ENCODE results near the gene NDUFAF4. TPM values are rescaled to one million over a fixed set of nuclear protein-coding genes. Genes with fewer than 3 reads are reported as not detected.

Gene NDUFAF4
- total and polyA plus RNA-seq, 2 of the 13 experiments (the other 11 are each of a cell fraction or from before 2014, with no cell fraction given): 41.3 to 59.7 TPM

GRCh38 chr6:96897396-96898240, at the start of gene NDUFAF4 (continued):
- TF ChIP-seq, protein P1, sequence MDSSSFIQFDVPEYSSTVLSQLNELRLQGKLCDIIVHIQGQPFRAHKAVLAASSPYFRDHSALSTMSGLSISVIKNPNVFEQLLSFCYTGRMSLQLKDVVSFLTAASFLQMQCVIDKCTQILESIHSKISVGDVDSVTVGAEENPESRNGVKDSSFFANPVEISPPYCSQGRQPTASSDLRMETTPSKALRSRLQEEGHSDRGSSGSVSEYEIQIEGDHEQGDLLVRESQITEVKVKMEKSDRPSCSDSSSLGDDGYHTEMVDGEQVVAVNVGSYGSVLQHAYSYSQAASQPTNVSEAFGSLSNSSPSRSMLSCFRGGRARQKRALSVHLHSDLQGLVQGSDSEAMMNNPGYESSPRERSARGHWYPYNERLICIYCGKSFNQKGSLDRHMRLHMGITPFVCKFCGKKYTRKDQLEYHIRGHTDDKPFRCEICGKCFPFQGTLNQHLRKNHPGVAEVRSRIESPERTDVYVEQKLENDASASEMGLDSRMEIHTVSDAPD (CRISPR knock-in tag; IDR thresholded peaks at IDR 0.05): no peak
- TF ChIP-seq ZBTB7B (CRISPR knock-in tag; IDR thresholded peaks at IDR 0.05) (peak; percentile 53), PRDM4 (CRISPR knock-in tag; IDR thresholded peaks at IDR 0.05; ENCODE audit: borderline replicate concordance) (no peak), HOMEZ (CRISPR knock-in tag; IDR thresholded peaks at IDR 0.05; ENCODE audit: low read depth) (peak; percentile 68), EED (CRISPR knock-in tag; IDR thresholded peaks at IDR 0.05) (no peak), ELF3 (CRISPR knock-in tag; IDR thresholded peaks at IDR 0.05) (peak; percentile 55), REPIN1 (CRISPR knock-in tag; IDR thresholded peaks at IDR 0.05; ENCODE audit: borderline replicate concordance, low read depth) (peak; percentile 82), SRY (CRISPR knock-in tag; IDR thresholded peaks at IDR 0.05) (no peak), MTF1 (CRISPR knock-in tag; IDR thresholded peaks at IDR 0.05) (no peak), ZBTB43 (CRISPR knock-in tag; conservative IDR thresholded peaks at IDR 0.05) (no peak), ZNF777 (CRISPR knock-in tag; IDR thresholded peaks at IDR 0.05) (peak; percentile 41)
- TF ChIP-seq, protein P2, sequence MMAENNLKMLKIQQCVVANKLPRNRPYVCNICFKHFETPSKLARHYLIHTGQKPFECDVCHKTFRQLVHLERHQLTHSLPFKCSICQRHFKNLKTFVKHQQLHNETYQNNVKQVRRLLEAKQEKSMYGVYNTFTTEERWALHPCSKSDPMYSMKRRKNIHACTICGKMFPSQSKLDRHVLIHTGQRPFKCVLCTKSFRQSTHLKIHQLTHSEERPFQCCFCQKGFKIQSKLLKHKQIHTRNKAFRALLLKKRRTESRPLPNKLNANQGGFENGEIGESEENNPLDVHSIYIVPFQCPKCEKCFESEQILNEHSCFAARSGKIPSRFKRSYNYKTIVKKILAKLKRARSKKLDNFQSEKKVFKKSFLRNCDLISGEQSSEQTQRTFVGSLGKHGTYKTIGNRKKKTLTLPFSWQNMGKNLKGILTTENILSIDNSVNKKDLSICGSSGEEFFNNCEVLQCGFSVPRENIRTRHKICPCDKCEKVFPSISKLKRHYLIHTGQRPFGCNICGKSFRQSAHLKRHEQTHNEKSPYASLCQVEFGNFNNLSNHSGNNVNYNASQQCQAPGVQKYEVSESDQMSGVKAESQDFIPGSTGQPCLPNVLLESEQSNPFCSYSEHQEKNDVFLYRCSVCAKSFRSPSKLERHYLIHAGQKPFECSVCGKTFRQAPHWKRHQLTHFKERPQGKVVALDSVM (CRISPR knock-in tag; IDR thresholded peaks at IDR 0.05): peak; percentile 42; the same call in 1 of the 2 replicates

Data from HepG2 (cell line).